Measurements from ENCODE around the gene TIAM2.
A peak's percentile ranks its signal among the peaks of the same experiment; 100 is the strongest.

TIAM2 gene

DNA sequence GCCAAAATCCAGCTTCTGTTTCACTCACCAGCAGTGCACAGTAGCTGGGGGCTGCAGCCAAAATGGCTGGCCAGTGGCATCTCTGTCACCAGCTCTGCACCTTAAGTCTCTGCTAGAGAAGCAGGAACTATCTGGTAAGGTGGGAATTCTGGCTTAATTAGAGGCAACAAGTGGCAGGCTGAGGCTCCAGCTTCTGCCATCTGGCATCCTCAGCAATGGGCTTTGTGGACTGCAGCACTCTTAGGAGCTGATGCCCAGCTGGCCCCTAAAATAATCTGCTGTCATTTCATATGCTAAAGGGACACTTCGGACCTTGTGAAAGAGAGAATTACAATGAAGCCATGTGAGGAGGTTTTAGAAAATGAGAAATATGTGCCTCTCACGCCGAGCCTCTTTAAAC lies 264.1 kb downstream of the TIAM2 start:
- no peak for DNase-seq (ENCODE audit: extremely low read depth, low read depth)
- no peak overlapping the region for H3K4me3 ChIP-seq (replicated peaks; ENCODE audit: low read depth, low read length)
- TF ChIP-seq, protein P1, sequence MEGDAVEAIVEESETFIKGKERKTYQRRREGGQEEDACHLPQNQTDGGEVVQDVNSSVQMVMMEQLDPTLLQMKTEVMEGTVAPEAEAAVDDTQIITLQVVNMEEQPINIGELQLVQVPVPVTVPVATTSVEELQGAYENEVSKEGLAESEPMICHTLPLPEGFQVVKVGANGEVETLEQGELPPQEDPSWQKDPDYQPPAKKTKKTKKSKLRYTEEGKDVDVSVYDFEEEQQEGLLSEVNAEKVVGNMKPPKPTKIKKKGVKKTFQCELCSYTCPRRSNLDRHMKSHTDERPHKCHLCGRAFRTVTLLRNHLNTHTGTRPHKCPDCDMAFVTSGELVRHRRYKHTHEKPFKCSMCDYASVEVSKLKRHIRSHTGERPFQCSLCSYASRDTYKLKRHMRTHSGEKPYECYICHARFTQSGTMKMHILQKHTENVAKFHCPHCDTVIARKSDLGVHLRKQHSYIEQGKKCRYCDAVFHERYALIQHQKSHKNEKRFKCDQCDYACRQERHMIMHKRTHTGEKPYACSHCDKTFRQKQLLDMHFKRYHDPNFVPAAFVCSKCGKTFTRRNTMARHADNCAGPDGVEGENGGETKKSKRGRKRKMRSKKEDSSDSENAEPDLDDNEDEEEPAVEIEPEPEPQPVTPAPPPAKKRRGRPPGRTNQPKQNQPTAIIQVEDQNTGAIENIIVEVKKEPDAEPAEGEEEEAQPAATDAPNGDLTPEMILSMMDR (IDR thresholded peaks at IDR 0.05; ENCODE audit: low read depth, low read length, missing control alignments) = no peak

DNA sequence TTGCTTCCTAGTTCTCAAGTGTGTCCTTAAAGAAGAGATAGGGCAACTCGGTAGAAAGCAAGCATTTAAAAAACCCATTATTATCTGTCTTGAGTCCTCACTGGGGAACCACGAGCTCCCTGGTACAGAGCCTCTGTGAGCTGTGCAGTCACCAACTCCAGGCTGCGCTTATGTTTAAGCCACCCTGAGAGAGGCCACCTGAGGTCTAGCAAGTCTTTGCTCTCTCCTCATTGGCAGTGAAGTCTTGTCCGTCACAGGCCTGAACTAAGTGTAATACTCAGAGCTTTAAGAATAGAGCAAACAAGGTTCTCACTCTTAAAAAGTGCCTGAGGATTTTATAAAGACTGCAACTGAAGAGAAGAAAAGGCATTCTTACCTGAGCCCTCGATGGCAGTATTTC lies 264.8 kb downstream of the TIAM2 start:
- no peak for DNase-seq (ENCODE audit: extremely low read depth, low read depth)
- H3K4me3 ChIP-seq (replicated peaks; ENCODE audit: low read depth, low read length) = no peak overlapping the region
- TF ChIP-seq, protein P1 (IDR thresholded peaks at IDR 0.05; ENCODE audit: low read depth, low read length, missing control alignments) = no peak

DNA sequence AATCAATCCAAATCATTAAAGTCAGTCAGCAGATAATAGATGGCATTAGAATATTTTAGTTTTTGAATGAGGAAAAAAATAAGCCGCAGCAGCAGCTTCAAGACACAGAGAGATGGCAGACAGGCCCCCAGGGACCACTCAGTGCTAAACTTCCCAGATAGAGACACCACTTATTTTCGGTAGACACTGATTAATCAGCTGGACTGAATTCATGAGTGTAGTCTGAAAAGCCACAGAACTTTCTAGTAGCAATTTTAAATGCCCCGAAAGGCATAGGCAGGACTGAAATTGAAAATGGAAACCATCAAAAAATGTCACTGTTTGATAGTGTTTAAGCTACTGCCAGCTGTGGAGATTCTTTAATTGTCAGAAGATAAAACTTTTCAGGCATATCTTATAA lies 265.6 kb downstream of the TIAM2 start:
- DNase-seq (ENCODE audit: extremely low read depth, low read depth) = no peak
- TF ChIP-seq, protein P1 (IDR thresholded peaks at IDR 0.05; ENCODE audit: low read depth, low read length, missing control alignments) = no peak
- H3K4me3 ChIP-seq (replicated peaks; ENCODE audit: low read depth, low read length) = no peak overlapping the region

DNA sequence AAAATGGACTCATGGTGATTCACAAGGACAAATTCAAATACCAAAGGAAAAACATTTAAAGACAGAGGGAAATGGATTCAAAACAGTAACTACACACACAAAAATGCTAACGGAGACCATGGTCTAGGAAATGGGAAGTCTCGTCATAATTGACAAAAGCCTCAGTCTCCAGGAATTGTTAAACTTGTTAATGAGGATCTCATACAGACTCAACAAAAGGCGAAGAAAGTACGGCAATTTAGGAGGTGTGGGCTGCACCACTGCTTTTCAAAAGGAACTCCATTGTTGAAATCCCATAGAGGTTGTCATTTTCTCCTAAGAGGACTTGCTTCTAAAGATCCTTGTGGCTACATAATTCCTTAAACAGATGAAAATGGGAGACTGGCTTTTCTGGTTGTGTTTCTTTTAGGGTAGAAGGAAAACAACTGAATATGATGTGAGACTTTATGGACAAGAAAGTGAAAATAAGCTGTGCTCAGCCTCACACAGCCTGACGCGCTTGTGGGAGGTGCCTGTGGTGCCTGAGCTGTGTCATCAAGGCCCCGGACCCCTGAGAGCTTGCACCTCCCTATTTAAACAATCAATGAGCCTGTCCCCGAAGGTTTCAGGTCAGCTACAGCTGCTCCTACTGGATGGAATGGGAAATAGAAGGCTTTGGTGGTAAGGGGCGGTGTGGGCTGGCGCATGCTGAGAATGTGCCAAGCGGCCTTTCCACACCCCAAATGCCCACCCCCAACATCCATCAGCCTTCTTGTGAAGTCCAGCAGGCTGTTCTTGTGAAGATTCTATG lies 266.2 kb downstream of the TIAM2 start:
- no peak for DNase-seq (ENCODE audit: extremely low read depth, low read depth)
- TF ChIP-seq, protein P1 (IDR thresholded peaks at IDR 0.05; ENCODE audit: low read depth, low read length, missing control alignments) = peak; percentile 3
- H3K4me3 ChIP-seq (replicated peaks; ENCODE audit: low read depth, low read length) = no peak overlapping the region

DNA sequence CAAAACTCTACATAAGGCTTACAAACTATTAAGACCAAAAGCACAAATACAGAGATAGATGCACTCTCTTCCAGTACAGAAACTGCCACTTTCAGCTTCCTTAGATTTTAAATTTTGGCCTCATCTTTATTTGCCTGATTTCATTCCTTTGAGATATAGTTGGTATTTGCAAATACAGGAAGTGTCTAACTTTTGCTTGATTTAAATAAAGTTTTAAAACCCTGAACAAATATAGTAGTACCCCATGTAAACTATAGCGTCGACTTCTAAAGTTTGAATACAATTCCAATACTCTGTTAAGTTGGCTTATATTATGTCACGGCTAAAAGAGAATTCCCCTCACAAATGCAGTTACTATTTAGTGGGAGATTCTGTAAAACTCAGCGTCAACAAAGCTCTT lies 267.5 kb downstream of the TIAM2 start:
- H3K4me3 ChIP-seq (replicated peaks; ENCODE audit: low read depth, low read length) = no peak overlapping the region
- no peak for DNase-seq (ENCODE audit: extremely low read depth, low read depth)
- TF ChIP-seq, protein P1 (IDR thresholded peaks at IDR 0.05; ENCODE audit: low read depth, low read length, missing control alignments) = no peak

DNA sequence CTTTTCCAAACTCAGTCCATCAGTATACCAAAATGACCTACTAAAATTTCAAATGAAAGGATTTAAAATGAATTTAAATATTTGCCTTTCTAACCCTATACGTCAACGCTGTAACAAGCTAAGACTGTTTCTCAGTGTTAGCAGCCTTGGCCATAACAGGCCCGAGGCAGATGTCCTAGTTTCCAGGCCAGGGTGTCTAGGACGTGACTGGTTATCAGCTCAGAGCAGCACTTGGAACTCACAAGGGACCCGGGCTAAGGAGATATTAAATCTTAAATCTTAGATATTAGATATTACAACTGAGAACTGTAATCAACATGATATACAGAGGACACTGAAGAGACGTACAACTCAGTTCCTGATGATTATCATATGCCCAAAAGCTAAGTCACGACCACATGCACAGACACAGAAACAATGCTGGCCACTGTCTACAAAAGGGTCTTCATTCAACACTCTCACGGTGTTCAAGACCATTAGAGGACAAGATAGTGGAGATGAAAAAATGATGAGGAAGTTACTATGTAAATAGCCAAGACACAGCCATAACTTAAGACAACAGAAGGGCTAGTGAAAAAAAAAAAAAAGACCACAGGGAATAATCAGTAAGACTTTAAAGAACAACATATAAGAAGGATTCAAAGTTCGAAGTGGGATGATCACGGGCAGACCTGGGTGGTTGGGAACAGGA lies 268.4 kb downstream of the TIAM2 start, which contains the start of gene CLDN20:
CLDN20 (plus strand) TSS at position 641 of the 691 bp plus-strand sequence. CDS start 11,707 bp downstream, outside the sequence.
- no peak for DNase-seq (ENCODE audit: extremely low read depth, low read depth)
- TF ChIP-seq, protein P1 (IDR thresholded peaks at IDR 0.05; ENCODE audit: low read depth, low read length, missing control alignments) = no peak
- H3K4me3 ChIP-seq (replicated peaks; ENCODE audit: low read depth, low read length) = no peak within 1 kb of the TSS

Measured in HFF-Myc (cell line).